T47D (cell line): ENCODE data around the gene MYO1B.

Source experiments
- DNase-seq, 2 experiments: peaks; one replicate each; pipeline versions ENCODE4 v3.0.0 to v3.0.0-alpha.2; 2011 to 2012; ENCODE audit warnings: low read depth in 1 of 2, low spot score in 1 of 2
- JUND ChIP-seq: IDR thresholded peaks from 2 replicates; pipeline ENCODE4 v1.6.1; 2012; ENCODE audit warnings: low read depth
- in situ Hi-C: cut with HindIII; loops from 2 replicates; pipeline ENCODE4 v1.10.0; 2016; ENCODE audit warnings: low sequenced_read_pairs, low pct_unique_long_range_greater_than_20kb

MYO1B gene

GRCh38 chr2:191245046-191245868, at the start of gene MYO1B:
TSS of gene MYO1B (plus strand) at chr2:191245404. CDS start at chr2:191276896, 31,492 bp downstream.
- in situ Hi-C loops, result no loop called here
- TF ChIP-seq JUND, result no peak

DNA sequence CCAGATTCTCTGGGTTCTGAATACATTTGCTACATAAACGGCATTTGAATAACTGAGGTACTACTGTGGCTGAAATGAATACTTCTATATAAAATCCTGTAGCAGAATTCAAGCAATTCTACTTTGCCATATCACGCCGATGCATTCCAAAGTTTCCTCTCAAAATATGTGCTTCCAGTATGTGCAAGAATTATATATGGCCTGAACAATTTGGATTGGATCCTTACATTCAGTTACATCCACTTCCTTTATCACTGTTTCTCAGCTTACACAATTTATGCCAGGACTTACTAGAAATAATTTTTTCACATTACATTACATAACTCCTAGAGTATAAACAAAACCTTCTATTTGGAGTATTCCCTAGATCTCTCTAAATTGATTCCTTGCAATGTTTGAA, 48.1 kb upstream of the MYO1B start:
- no peak for DNase-seq
- no peak for TF ChIP-seq JUND
- in situ Hi-C loops, result no loop called here

More at GRCh38 chr2:191245046-191245868, at the start of gene MYO1B:
- DNase-seq, result peak; percentile 57 to 82

GRCh38 chr2:191198271-191198670, 46.9 kb upstream of the MYO1B start:
- no peak for DNase-seq
- TF ChIP-seq JUND, result no peak
- in situ Hi-C loops, result no loop called here

DNA sequence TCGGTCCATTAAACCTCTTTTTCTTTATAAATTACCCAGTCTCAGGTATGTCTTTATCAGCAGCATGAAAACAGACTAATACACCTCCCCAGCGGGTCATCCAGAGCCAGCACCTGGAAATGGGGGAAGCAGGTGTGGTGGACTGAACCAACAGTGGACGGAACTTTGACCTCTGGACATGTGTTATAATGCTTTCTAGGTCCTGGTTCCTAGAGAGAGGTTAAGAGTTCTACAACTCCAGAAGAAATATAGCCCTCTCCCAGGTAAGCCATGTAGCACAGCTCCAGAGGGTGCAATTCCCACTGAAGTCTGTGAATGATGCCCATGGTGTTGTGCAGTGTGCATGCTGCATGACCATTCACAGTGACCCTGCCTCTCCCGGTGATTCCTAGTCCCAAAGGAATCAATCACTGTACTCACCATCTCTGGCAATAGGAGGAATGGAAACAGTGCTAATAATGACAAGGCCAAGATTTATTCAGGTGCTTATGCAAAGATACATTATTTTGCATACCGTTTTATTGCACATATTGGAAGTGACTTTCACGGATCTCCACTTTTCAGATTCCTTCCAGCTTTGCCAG, 45.2 kb upstream of the MYO1B start:
- no peak for TF ChIP-seq JUND
- in situ Hi-C loops, result no loop called here
- no peak for DNase-seq

DNA sequence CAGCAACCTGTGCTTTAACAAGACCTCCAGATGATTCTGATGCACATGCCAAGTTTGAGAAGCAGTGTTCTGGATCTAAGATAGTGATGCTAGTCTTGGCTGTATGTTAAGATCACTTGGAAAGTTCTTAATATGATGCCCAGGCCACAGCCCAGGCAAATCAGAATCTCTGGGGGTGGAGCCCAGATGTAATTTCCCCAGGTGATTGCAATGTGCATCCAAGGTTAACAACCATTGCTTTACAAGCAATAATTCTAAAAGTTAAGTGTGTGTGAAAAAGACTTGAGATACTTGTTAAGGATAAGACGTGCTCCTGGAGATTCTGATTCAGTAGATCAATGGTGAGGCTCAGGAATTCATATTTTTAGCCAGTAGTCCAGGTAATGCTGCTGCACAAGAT, 44.3 kb upstream of the MYO1B start:
- no peak for TF ChIP-seq JUND
- in situ Hi-C loops, result no loop called here
- no peak for DNase-seq

GRCh38 chr2:191202209-191202721, 42.9 kb upstream of the MYO1B start:
- DNase-seq, result no peak
- in situ Hi-C loops, result no loop called here

DNA sequence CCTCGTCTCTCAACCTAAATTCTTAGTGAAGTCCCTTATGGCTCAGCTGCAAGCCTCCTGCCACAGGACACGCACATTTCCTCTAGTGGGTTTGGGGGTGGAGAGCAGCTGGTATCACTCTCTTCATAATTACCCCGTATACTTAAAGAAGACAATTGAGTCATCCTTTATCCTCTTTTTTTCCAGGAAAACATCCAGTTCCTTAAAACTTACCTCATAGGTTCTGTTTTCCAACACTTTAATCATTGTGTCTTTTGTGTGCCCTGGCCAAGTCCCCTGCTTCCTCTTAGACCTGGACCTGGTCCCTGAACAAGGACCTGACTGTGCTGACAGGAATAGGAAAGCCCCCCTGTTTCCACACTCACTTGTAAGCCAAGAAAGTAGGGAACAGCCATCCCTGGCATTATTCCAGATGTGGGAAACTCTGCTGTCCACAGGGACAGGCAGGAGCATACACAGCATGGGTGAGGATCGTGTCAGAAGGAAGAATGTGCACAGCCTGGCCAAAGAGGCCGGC, 42.3 kb upstream of the MYO1B start:
- no peak for DNase-seq
- TF ChIP-seq JUND, result no peak
- in situ Hi-C loops, result no loop called here

More at GRCh38 chr2:191202209-191202721, 42.9 kb upstream of the MYO1B start:
- no peak for TF ChIP-seq JUND

GRCh38 chr2:191204433-191204832, 40.8 kb upstream of the MYO1B start:
- no peak for DNase-seq
- no peak for TF ChIP-seq JUND
- in situ Hi-C loops, result no loop called here

DNA sequence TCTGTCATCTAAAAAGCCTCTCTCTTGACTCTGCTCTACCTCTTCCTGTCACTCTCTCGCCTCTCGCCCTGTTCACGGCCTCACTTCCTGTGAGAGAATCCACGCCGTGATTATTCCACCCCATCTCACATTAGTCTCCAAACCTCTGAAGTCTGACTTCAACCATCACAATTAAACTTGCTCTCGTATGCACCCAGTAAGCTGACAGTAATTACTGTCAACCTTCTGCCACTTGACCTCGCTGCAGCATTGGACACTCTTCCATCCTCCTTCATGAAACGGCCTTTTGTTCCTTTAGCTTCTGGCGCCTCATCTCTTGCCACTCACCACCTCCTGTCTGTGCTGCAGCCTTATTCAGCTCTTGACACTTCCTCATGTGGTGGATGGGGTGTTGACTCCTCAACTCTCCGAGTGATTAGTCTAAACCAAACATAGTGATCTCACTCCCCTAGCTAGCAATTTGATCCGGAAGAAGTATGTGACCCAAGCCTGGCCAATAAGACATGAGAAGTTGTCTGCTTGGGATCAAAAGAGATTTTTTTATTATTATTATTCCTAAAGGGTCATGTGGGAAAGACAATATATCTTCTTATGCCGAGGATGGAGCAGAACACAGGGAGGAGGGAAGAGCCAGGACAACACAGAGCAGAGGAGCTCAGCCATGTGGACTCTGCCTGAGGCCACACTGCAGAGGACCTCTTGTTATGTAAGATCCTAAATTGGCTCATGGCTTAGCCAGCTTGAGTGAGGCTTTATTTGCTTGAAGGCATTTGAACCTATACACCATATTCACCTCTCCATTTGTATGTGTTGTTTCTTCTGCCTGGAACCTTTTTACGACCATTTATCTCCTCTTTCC, 38.4 kb upstream of the MYO1B start:
- TF ChIP-seq JUND, result no peak
- no peak for DNase-seq
- in situ Hi-C loops, result no loop called here

GRCh38 chr2:191209340-191209739, 35.9 kb upstream of the MYO1B start:
- TF ChIP-seq JUND, result no peak
- in situ Hi-C loops, result no loop called here
- no peak for DNase-seq

GRCh38 chr2:191212119-191212518, 33.1 kb upstream of the MYO1B start:
- no peak for TF ChIP-seq JUND
- in situ Hi-C loops, result no loop called here
- no peak for DNase-seq

DNA sequence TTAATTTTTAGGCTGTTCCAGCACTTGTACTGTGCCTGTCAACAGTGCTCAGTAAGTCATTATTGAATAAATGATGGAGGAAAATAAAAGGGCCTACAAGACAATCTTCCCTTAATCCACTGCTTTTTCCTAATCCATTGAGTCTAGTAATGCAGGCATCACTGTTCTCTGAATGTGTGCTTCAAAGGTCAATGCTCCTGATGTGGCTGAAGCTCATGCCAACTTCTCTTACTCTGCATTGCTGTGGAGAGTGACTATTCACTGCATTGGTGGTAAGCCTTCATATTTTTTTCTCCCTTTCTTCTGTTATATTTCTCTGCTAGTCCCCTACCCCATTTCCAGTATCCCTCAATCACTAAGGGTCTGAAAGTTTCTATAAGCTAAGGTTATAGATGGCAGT, 31.9 kb upstream of the MYO1B start:
- no peak for DNase-seq
- in situ Hi-C loops, result no loop called here
- TF ChIP-seq JUND, result no peak
